Coronary artery (tissue), 2 donors: ENCODE measurements around the gene MYOT.

Experiments
- DNase-seq: peaks from one replicate; pipeline ENCODE4 v3.0.0-alpha.2; 2017; ENCODE audit warnings: low spot score
- H3K27ac ChIP-seq, 2 donors: fragments of 200-600 bp; sonication (generic); one replicate each; pipeline ENCODE4 v1.5.1; 2016 to 2019
- H3K4me3 ChIP-seq: fragments of 200-600 bp; sonication (generic); 2 replicates; pipeline ENCODE4 v1.5.1; 2016; ENCODE audit warnings: mild to moderate bottlenecking, moderate library complexity
- TF ChIP-seq, protein P1 (sequence below): fragments of 200-600 bp; sonication (generic); IDR thresholded peaks from one replicate; pipeline ENCODE4 v1.5.1; 2019; ENCODE audit warnings: antibody characterized with exemption

MYOT gene

DNA sequence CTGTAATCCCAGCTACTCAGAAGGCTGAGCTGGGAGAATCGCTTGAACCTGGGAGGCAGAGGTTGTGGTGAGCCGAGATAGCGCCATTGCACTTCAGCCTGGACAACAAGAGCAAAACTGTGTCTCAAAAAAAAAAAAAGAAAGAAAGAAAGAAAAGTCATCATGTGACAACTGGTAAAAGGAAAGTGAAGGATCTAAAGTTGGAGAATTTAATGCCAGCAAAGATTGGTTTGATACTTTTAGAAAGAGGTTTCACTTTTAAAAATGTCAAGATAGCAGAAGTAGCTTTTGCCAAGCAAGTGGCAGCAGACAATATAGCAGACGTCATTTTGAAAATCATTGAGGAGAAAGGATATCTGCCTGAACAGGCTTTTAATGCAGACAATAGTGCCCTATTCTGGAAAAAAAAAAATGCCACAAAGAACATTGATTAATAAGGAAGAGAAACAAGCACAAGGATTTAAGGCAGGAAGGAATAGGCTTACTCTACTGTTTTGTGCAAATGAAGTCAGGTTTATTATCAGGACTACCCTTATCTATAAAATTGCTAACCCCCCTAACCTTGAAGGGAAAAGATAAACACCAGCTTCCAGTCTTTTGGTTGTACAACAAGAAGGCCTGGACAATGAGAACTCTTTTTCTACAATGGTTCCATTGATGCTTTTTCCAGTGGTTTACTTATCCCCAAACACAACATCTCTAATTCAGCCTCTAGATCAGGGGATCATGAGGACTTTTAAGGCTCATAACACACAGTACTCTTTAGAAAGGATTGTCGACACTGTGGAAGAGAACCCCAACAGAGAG, 33.6 kb downstream of the MYOT start:
- no peak for DNase-seq
- no peak overlapping the region for H3K4me3 ChIP-seq
- H3K27ac ChIP-seq = no peak overlapping the region
- TF ChIP-seq, protein P1, sequence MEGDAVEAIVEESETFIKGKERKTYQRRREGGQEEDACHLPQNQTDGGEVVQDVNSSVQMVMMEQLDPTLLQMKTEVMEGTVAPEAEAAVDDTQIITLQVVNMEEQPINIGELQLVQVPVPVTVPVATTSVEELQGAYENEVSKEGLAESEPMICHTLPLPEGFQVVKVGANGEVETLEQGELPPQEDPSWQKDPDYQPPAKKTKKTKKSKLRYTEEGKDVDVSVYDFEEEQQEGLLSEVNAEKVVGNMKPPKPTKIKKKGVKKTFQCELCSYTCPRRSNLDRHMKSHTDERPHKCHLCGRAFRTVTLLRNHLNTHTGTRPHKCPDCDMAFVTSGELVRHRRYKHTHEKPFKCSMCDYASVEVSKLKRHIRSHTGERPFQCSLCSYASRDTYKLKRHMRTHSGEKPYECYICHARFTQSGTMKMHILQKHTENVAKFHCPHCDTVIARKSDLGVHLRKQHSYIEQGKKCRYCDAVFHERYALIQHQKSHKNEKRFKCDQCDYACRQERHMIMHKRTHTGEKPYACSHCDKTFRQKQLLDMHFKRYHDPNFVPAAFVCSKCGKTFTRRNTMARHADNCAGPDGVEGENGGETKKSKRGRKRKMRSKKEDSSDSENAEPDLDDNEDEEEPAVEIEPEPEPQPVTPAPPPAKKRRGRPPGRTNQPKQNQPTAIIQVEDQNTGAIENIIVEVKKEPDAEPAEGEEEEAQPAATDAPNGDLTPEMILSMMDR = no peak

- Histone ChIP-seq H3K27ac (no peak overlapping the region), H3K4me3 (no peak overlapping the region)
- no peak for DNase-seq
- TF ChIP-seq, protein P1 = no peak
Measured at GRCh38 chr5:137902408-137903133, 34.9 kb downstream of the MYOT start.

DNA sequence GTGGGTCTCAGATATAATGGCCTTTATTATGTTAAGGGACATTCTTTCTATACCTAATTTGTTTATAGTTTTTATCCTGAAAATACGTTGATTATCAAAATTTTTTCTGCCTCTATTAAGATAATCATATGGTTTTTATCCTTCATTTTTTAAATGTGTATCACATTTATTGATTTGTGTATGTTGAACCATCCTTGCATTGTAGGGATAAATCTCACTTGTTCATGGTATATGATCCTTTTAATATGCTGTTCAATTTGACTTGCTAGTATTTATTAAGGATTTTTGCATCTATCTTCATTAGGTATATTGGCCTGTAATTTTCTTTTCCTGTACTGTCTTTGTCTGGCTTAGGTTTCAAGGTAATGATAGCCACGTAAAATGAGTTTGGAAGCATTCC, 47.1 kb downstream of the MYOT start:
- no peak for DNase-seq
- no peak overlapping the region for H3K27ac ChIP-seq
- H3K4me3 ChIP-seq = no peak overlapping the region
- TF ChIP-seq, protein P1 = no peak

- no peak for DNase-seq
- TF ChIP-seq, protein P1 = no peak
- Histone ChIP-seq H3K4me3 (no peak overlapping the region), H3K27ac (no peak overlapping the region)
Measured at GRCh38 chr5:137916923-137917322, 49.3 kb downstream of the MYOT start.

DNA sequence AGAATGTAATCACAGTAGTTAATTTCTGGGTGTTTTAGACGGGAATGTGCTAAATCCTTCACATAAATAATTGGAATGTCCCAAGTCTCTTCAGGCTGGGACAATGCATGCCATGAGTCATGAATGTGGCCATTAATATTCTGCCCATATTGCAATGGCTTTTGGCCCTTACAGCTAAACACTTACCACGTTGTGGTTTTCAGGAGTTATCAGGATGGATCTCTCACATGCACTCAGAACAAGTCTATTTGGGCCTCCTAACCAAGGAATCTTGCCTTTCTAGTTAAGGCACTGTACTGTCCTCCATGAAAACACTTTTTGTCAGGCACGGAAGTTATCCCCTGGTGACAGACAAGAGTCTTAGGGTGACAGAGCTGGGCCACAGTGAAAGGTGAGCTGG, 54.3 kb downstream of the MYOT start:
- TF ChIP-seq, protein P1 = no peak
- H3K27ac ChIP-seq = no peak overlapping the region
- DNase-seq = no peak
- no peak overlapping the region for H3K4me3 ChIP-seq

DNA sequence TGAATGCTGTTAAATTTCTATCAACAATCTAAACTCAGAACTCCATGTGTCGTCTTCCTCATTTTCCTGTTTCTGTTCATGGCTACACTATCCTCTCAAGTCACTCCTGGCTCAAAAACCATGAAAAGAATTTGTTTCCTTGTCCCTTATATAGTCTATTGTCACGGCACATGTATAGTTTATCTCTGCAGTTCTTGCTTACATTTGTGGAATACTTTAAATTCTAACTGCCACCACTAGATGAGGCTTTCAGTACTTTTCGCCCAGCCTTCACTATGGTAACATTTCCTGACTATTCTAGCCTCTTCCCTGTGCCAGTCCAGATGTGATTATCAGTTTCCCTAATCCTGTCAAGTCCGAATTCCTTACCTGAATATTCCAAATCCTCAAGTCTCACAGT, 56.2 kb downstream of the MYOT start:
- Histone ChIP-seq H3K4me3 (no peak overlapping the region), H3K27ac (no peak overlapping the region)
- TF ChIP-seq, protein P1 = no peak
- no peak for DNase-seq
